Measurements from ENCODE around the gene SLC35G2. TPM values are rescaled to one million over a fixed set of nuclear protein-coding genes. Genes with fewer than 3 reads are reported as not detected.
A peak's percentile ranks its signal among the peaks of the same experiment; 100 is the strongest.

The SLC35G2 gene
- total RNA-seq, 2 donors from 2014 or later: 0.77 to 1.4 TPM

DNA sequence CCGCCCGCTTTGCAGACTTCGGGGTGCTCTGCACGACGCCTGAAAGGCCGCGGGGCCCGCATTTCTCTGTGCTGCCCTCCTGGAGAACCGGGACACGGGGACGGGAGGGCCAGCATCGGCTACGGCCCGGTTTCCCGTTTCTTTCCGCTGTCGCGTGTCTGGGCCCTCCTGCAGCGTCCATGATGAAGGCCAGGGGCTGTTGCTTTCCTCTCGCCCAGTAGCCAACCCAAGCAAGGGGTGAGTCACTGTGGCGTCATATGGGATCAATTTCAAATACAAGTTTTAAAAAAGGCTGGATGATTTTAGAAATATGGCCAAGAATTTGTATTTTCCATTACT lies 435 bp downstream of the SLC35G2 start:
- H3K27ac ChIP-seq (ENCODE audit: low read depth, low read length): peak overlapping the region; percentile 32
- H3K4me3 ChIP-seq (ENCODE audit: low read length): peak overlapping the region; percentile 84
- no peaks in the 10 kb centered on the region for H3K36me3 ChIP-seq (ENCODE audit: control insufficient read depth, insufficient read depth, low read length)
- peaks cover 35% of the 10 kb centered on the region for H3K27me3 Mint-ChIP-seq (ENCODE audit: insufficient read depth)
- no peak overlapping the region for H3K9ac ChIP-seq (ENCODE audit: extremely low read depth, low read length, poor library complexity, severe bottlenecking)
- H3K4me3 Mint-ChIP-seq: peak overlapping the region; percentile 66
- no peak overlapping the region for H3K27ac Mint-ChIP-seq
- 0 to 1% methylated on average over 1 to 21 of the region's 21 CpGs for WGBS, 2 experiments (ENCODE audit: insufficient coverage in 1 of 2, insufficient read length in 1 of 2)
- peaks cover 42% of the 10 kb centered on the region for H3K27me3 ChIP-seq (ENCODE audit: control insufficient read depth, insufficient read depth, low read length, poor library complexity, severe bottlenecking)
- peaks cover 6% of the 10 kb centered on the region for H3K36me3 Mint-ChIP-seq (ENCODE audit: low read depth)
- TF ChIP-seq CTCF (conservative IDR thresholded peaks at IDR 0.05): no peak
- peaks cover 4% of the 10 kb centered on the region for H3K9me3 ChIP-seq (ENCODE audit: control insufficient read depth, low read length)
- peaks cover 12% of the 10 kb centered on the region for H3K9me3 Mint-ChIP-seq
- peaks cover 4% of the 10 kb centered on the region for H3K4me1 ChIP-seq (ENCODE audit: control insufficient read depth, insufficient read depth, low read length)
- DNase-seq: peak; percentile 79
- peaks cover 13% of the 10 kb centered on the region for H3K4me1 Mint-ChIP-seq

- no peaks in the 10 kb centered on the region for H3K36me3 ChIP-seq (ENCODE audit: control insufficient read depth, insufficient read depth, low read length)
- no peak overlapping the region for H3K27ac ChIP-seq (ENCODE audit: low read depth, low read length)
- no peak for TF ChIP-seq CTCF (conservative IDR thresholded peaks at IDR 0.05)
- H3K4me3 ChIP-seq (ENCODE audit: low read length): peak overlapping the region; percentile 84
- Mint-ChIP-seq H3K4me1 (peaks cover 13% of the 10 kb centered on the region), H3K9me3 (peaks cover 14% of the 10 kb centered on the region), H3K27ac (no peak overlapping the region), H3K27me3 (ENCODE audit: insufficient read depth) (peaks cover 35% of the 10 kb centered on the region), H3K4me3 (peak overlapping the region; percentile 66), H3K36me3 (ENCODE audit: low read depth) (peaks cover 6% of the 10 kb centered on the region)
- DNase-seq: peak; percentile 89
- H3K4me1 ChIP-seq (ENCODE audit: control insufficient read depth, insufficient read depth, low read length): peaks cover 4% of the 10 kb centered on the region
- H3K9ac ChIP-seq (ENCODE audit: extremely low read depth, low read length, poor library complexity, severe bottlenecking): no peak overlapping the region
- peaks cover 42% of the 10 kb centered on the region for H3K27me3 ChIP-seq (ENCODE audit: control insufficient read depth, insufficient read depth, low read length, poor library complexity, severe bottlenecking)
- H3K9me3 ChIP-seq (ENCODE audit: control insufficient read depth, low read length): peaks cover 4% of the 10 kb centered on the region
- 9 to 13% methylated on average over 21 to 51 of the region's 51 CpGs for WGBS, 2 experiments (ENCODE audit: insufficient coverage in 1 of 2, insufficient read length in 1 of 2)
These were observed 1.1 kb downstream of the SLC35G2 start for GRCh38 chr3:136819731-136820679.

DNA sequence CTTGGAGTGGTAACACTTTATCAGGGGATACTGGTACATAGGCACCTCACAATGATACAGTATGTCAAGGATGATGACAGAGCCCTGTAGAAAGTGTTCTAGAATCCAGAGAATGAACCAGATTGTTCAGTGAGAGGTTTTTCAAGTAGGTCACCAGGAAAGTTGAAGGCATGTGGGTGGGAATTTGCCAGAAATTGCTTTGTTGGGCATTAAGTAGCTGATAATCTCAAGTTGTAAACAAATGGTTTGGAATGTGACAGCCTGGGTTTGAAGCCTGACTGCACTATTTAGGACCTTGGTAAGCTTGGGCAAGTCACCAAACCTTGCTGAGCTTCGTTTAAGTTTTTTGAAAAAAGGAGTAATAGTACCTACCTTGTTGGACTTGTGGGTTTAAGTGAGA lies 12.5 kb downstream of the SLC35G2 start:
- H3K4me1 Mint-ChIP-seq: peaks cover 7% of the 10 kb centered on the region
- peaks cover 4% of the 10 kb centered on the region for H3K9me3 Mint-ChIP-seq
- no peak for DNase-seq
- Histone ChIP-seq H3K36me3 (ENCODE audit: control insufficient read depth, insufficient read depth, low read length) (no peaks in the 10 kb centered on the region), H3K4me1 (ENCODE audit: control insufficient read depth, insufficient read depth, low read length) (peaks cover 10% of the 10 kb centered on the region), H3K4me3 (ENCODE audit: low read length) (no peak overlapping the region), H3K9ac (ENCODE audit: extremely low read depth, low read length, poor library complexity, severe bottlenecking) (no peak overlapping the region), H3K27me3 (ENCODE audit: control insufficient read depth, insufficient read depth, low read length, poor library complexity, severe bottlenecking) (no peaks in the 10 kb centered on the region), H3K9me3 (ENCODE audit: control insufficient read depth, low read length) (no peaks in the 10 kb centered on the region), H3K27ac (ENCODE audit: low read depth, low read length) (no peak overlapping the region)
- H3K27ac Mint-ChIP-seq: no peak overlapping the region
- WGBS, 2 experiments (ENCODE audit: insufficient coverage in 1 of 2, insufficient read length in 1 of 2): 93% methylated on average over 1 of the region's 1 CpG; no CpG with 5 or more reads in 1 of the 2 experiments
- no peaks in the 10 kb centered on the region for H3K27me3 Mint-ChIP-seq (ENCODE audit: insufficient read depth)
- TF ChIP-seq CTCF (conservative IDR thresholded peaks at IDR 0.05): no peak
- H3K36me3 Mint-ChIP-seq (ENCODE audit: low read depth): no peaks in the 10 kb centered on the region
- no peak overlapping the region for H3K4me3 Mint-ChIP-seq
